Mesodermal cell (in vitro differentiated cells): ENCODE results near the gene ZBTB44. TPM values are rescaled to one million over a fixed set of nuclear protein-coding genes. Genes with fewer than 3 reads are reported as not detected.
"Not testable (repeated sequence)": the region's sequence is repeated elsewhere in the genome, so short reads cannot be mapped to it uniquely, and the experiment has no call there.

ENCODE experiments used
- H3K27ac ChIP-seq: 2 replicates; pipeline ENCODE4 v1.7.0; 2013; ENCODE audit warnings: mild to moderate bottlenecking, low read depth, low read length, moderate library complexity; ENCODE audit not compliant: severe bottlenecking
- H3K36me3 ChIP-seq: 2 replicates; pipeline ENCODE4 v1.7.1; 2013; ENCODE audit warnings: mild to moderate bottlenecking, low read length, moderate library complexity; ENCODE audit not compliant: control insufficient read depth, insufficient read depth
- H3K4me1 ChIP-seq: one replicate; pipeline ENCODE4 v1.7.1; 2013; ENCODE audit warnings: mild to moderate bottlenecking, low read length; ENCODE audit not compliant: insufficient read depth, control insufficient read depth, poor library complexity, severe bottlenecking
- H3K4me3 ChIP-seq: 2 replicates; pipeline ENCODE4 v1.7.0; 2013; ENCODE audit warnings: low read length, control low read depth, mild to moderate bottlenecking; ENCODE audit not compliant: insufficient read depth, poor library complexity, severe bottlenecking; ENCODE audit errors: extremely low read depth
- H3K9me3 ChIP-seq: 2 replicates; pipeline ENCODE4 v1.7.1; 2013; ENCODE audit warnings: mild to moderate bottlenecking, low read length, moderate library complexity; ENCODE audit not compliant: control insufficient read depth
- WGBS, 2 experiments: methylation state at CpG; one replicate each; pipeline ENCODE4 v1.1.5; 2013; ENCODE audit warnings: missing lambda C conversion rate in 2 of 2; ENCODE audit not compliant: insufficient coverage in 2 of 2; 5-methylcytosine and 5-hydroxymethylcytosine counted together
- polyA plus RNA-seq, 2 experiments: library from polyadenylated mRNA; stranded (reverse); fragments of 50-300 nt; gene quantifications; one replicate each; pipeline ENCODE4 v1.2.3, GENCODE V29; 2013

Gene ZBTB44
- 17.8 TPM for polyA plus RNA-seq (2013, experiment 1 of 2)
- polyA plus RNA-seq (2013, experiment 2 of 2) = 18.6 TPM

- Histone ChIP-seq H3K27ac (peak within 1 kb of the TSS; percentile 84), H3K4me3 (peak within 1 kb of the TSS; percentile 75), H3K36me3 (no peaks in the 10 kb centered on the region), H3K9me3 (no peaks in the 10 kb centered on the region), H3K4me1 (peaks cover 2% of the 10 kb centered on the region)
- WGBS, 2 experiments = 8 to 12% methylated on average over 9 to 18 of the region's 42 CpGs
These were observed at the start of gene ZBTB44 for GRCh38 chr11:130314750-130315285. Gene ZBTB44, minus strand, starts transcription at chr11:130314917. Its CDS starts 53,044 bp downstream, at chr11:130261873.

GRCh38 chr11:130359419-130359818, 44.7 kb upstream of the ZBTB44 start:
- H3K36me3 ChIP-seq = no peaks in the 10 kb centered on the region
- H3K27ac ChIP-seq = no peak overlapping the region
- peaks cover 4% of the 10 kb centered on the region for H3K9me3 ChIP-seq
- no peak overlapping the region for H3K4me3 ChIP-seq
- no peaks in the 10 kb centered on the region for H3K4me1 ChIP-seq

GRCh38 chr11:130358398-130358797, 43.7 kb upstream of the ZBTB44 start:
- Histone ChIP-seq H3K4me1 (no peaks in the 10 kb centered on the region), H3K36me3 (no peaks in the 10 kb centered on the region), H3K9me3 (peaks cover 9% of the 10 kb centered on the region), H3K27ac (no peak overlapping the region), H3K4me3 (no peak overlapping the region)

- no peaks in the 10 kb centered on the region for H3K36me3 ChIP-seq
- no peaks in the 10 kb centered on the region for H3K9me3 ChIP-seq
- no CpG with 5 or more reads among the region's 1 CpG for WGBS, 2 experiments
- H3K4me3 ChIP-seq = no peak overlapping the region
- H3K27ac ChIP-seq = no peak overlapping the region
- H3K4me1 ChIP-seq = no peaks in the 10 kb centered on the region
These were observed 32.5 kb upstream of the ZBTB44 start for GRCh38 chr11:130347261-130347660.

GRCh38 chr11:130344841-130345240, 30.1 kb upstream of the ZBTB44 start:
- Histone ChIP-seq H3K4me1 (no peaks in the 10 kb centered on the region), H3K36me3 (no peaks in the 10 kb centered on the region), H3K27ac (no peak overlapping the region), H3K4me3 (no peak overlapping the region), H3K9me3 (no peaks in the 10 kb centered on the region)
- 100% methylated on average over 1 of the region's 1 CpG; no CpG with 5 or more reads in 1 of the 2 experiments for WGBS, 2 experiments

- Histone ChIP-seq H3K36me3 (no peaks in the 10 kb centered on the region), H3K9me3 (no peaks in the 10 kb centered on the region), H3K4me1 (no peaks in the 10 kb centered on the region), H3K4me3 (no peak overlapping the region), H3K27ac (no peak overlapping the region)
- 77 to 79% methylated on average over 3 of the region's 3 CpGs for WGBS, 2 experiments
These were observed 26.1 kb upstream of the ZBTB44 start for GRCh38 chr11:130340671-130341319.

GRCh38 chr11:130338667-130339066, 23.9 kb upstream of the ZBTB44 start:
- H3K36me3 ChIP-seq = no peaks in the 10 kb centered on the region
- WGBS, 2 experiments = 95% methylated on average over 3 of the region's 3 CpGs; no CpG with 5 or more reads in 1 of the 2 experiments

GRCh38 chr11:130337281-130338089, 22.8 kb upstream of the ZBTB44 start:
- no peaks in the 10 kb centered on the region for H3K4me1 ChIP-seq
- WGBS, 2 experiments = 94 to 96% methylated on average over 28 to 32 of the region's 36 CpGs
- H3K27ac ChIP-seq = no peak overlapping the region
- no peaks in the 10 kb centered on the region for H3K36me3 ChIP-seq
- H3K9me3 ChIP-seq = no peaks in the 10 kb centered on the region
- H3K4me3 ChIP-seq = no peak overlapping the region

More at GRCh38 chr11:130338667-130339066, 23.9 kb upstream of the ZBTB44 start:
- no peaks in the 10 kb centered on the region for H3K9me3 ChIP-seq
- H3K27ac ChIP-seq = no peak overlapping the region
- H3K4me1 ChIP-seq = no peaks in the 10 kb centered on the region
- no peak overlapping the region for H3K4me3 ChIP-seq

GRCh38 chr11:130331397-130331796, 16.7 kb upstream of the ZBTB44 start:
- not testable (repeated sequence) for H3K4me3 ChIP-seq, H3K36me3 ChIP-seq, H3K9me3 ChIP-seq, H3K27ac ChIP-seq, H3K4me1 ChIP-seq
- 95 to 100% methylated on average over 1 to 16 of the region's 19 CpGs for WGBS, 2 experiments

GRCh38 chr11:130330101-130330684, 15.5 kb upstream of the ZBTB44 start:
- WGBS, 2 experiments = 75 to 78% methylated on average over 1 of the region's 1 CpG

More at GRCh38 chr11:130330101-130330684, 15.5 kb upstream of the ZBTB44 start:
- no peak overlapping the region for H3K27ac ChIP-seq
- no peaks in the 10 kb centered on the region for H3K4me1 ChIP-seq
- H3K9me3 ChIP-seq = no peaks in the 10 kb centered on the region
- H3K4me3 ChIP-seq = no peak overlapping the region
- no peaks in the 10 kb centered on the region for H3K36me3 ChIP-seq
